HCT116 (cell line): ENCODE measurements around the gene TTC5. TPM values are rescaled to one million over a fixed set of nuclear protein-coding genes. Genes with fewer than 3 reads are reported as not detected.

Experiments used
- ATAC-seq: fragments of 200-7000 bp; cut with Tn5 transposase; 2 replicates; pipeline ENCODE4 v1.9.1; 2020; ENCODE audit warnings: mild to moderate bottlenecking, moderate library complexity
- BruUV-seq: library from RNA; stranded (reverse); fragments of 400-500 nt; replicated peaks from 2 replicates; lab custom pipeline; 2021; lab: Mats Ljungman, UMichigan
- CTCF ChIA-PET: fragments of 300-600 bp; sonication (Branson Sonifier 250); formaldehyde crosslinking; loops from one replicate; lab custom pipeline; 2021; ENCODE audit warnings: antibody characterized with exemption; lab: Charles Lee
- POLR2A ChIA-PET: fragments of 300-600, 350-600 bp; sonication (Branson Sonifier 250); formaldehyde crosslinking; loops from one replicate; lab custom pipeline; 2021; ENCODE audit warnings: antibody characterized with exemption; lab: Charles Lee
- RAD21 ChIA-PET, 2 experiments: fragments of 300-600 bp; sonication (Branson Sonifier 250); formaldehyde crosslinking; loops; one replicate each; lab custom pipeline; 2023; ENCODE audit warnings: low total read pairs in 2 of 2; ENCODE audit not compliant: uncharacterized antibody in 2 of 2, unreplicated experiment in 2 of 2, low non-redundant PET in 1 of 2; lab: Charles Lee
- DNase-seq: peaks from one replicate; pipeline ENCODE4 v3.0.0-alpha.2; 2010; ENCODE audit warnings: low read depth, low spot score
- H2AFZ ChIP-seq: fragments of 200-600 bp; shearing (Covaris generic), sonication (generic); 2 replicates; pipeline ENCODE4 v1.6.1; 2017; ENCODE audit warnings: low read depth, mixed run types, mixed read lengths, antibody characterized with exemption, low read length; ENCODE audit not compliant: poor library complexity, severe bottlenecking
- H3K27ac ChIP-seq: 2 replicates; pipeline ENCODE4 v1.5.1; 2012; ENCODE audit warnings: low read depth, low read length
- H3K27me3 ChIP-seq: fragments of 200-600 bp; sonication (generic); 2 replicates; pipeline ENCODE4 v1.6.1; 2016; ENCODE audit warnings: mixed run types, low read length, mixed read lengths; ENCODE audit not compliant: insufficient read depth
- H3K36me3 ChIP-seq, 2 experiments: fragments of 200-500 bp in 1 of 2; fragments of 200-600 bp in 1 of 2; sonication (Bioruptor generic) in 1 of 2; sonication (generic) in 1 of 2; 2 replicates each; pipeline versions ENCODE4 v1.5.1 to v1.6.1; 2014 to 2016; ENCODE audit warnings: low read length in 2 of 2, inconsistent platforms in 1 of 2, mixed read lengths in 1 of 2, mixed run types in 1 of 2; ENCODE audit not compliant: insufficient read depth in 2 of 2, control insufficient read depth in 1 of 2
- H3K4me1 ChIP-seq, 2 experiments: fragments of 200-600 bp in 1 of 2; sonication (generic) in 1 of 2; 2 replicates each; pipeline versions ENCODE4 v1.5.1 to v1.6.1; 2012 to 2017; ENCODE audit warnings: low read length in 2 of 2, inconsistent platforms in 1 of 2, mild to moderate bottlenecking in 1 of 2, mixed read lengths in 1 of 2, mixed run types in 1 of 2, moderate library complexity in 1 of 2; ENCODE audit not compliant: insufficient read depth in 2 of 2, control insufficient read depth in 1 of 2
- H3K4me2 ChIP-seq: fragments of 200-600 bp; sonication (generic); 2 replicates; pipeline ENCODE4 v1.6.1; 2017; ENCODE audit warnings: mixed run types, low read length, mixed read lengths
- H3K4me3 ChIP-seq, 2 experiments: fragments of 200-600 bp in 1 of 2; sonication (generic) in 1 of 2; replicated peaks in 1 of 2; 2 replicates each; pipeline ENCODE4 v1.5.1; 2011 to 2016; ENCODE audit warnings: low read length in 2 of 2, control low read depth in 1 of 2, low read depth in 1 of 2, mild to moderate bottlenecking in 1 of 2, mixed read lengths in 1 of 2, mixed run types in 1 of 2
- H3K79me2 ChIP-seq: fragments of 200-600 bp; sonication (generic); 2 replicates; pipeline ENCODE4 v1.6.1; 2017; ENCODE audit warnings: mild to moderate bottlenecking, mixed run types, low read length, moderate library complexity, mixed read lengths; ENCODE audit not compliant: insufficient read depth
- H3K9ac ChIP-seq: fragments of 200-600 bp; sonication (generic); 2 replicates; pipeline ENCODE4 v1.6.1; 2016; ENCODE audit warnings: low read length, mixed read lengths
- H3K9me2 ChIP-seq: fragments of 200-600 bp; sonication (generic), shearing (Covaris generic); 2 replicates; pipeline ENCODE4 v1.6.1; 2017; ENCODE audit warnings: mixed run types, mild to moderate bottlenecking, moderate library complexity; ENCODE audit not compliant: insufficient read depth
- H3K9me3 ChIP-seq, 2 experiments: fragments of 200-500 bp in 1 of 2; fragments of 200-600 bp in 1 of 2; sonication (Bioruptor generic) in 1 of 2; sonication (generic) in 1 of 2; 2 replicates each; pipeline ENCODE4 v1.6.1; 2014 to 2017; ENCODE audit warnings: low read length in 2 of 2, mixed read lengths in 2 of 2, inconsistent platforms in 1 of 2, low read depth in 1 of 2, mild to moderate bottlenecking in 1 of 2, mixed run types in 1 of 2, moderate library complexity in 1 of 2; ENCODE audit not compliant: control insufficient read depth in 1 of 2, insufficient read depth in 1 of 2
- H4K20me1 ChIP-seq: fragments of 200-600 bp; sonication (generic), shearing (Covaris generic); 2 replicates; pipeline ENCODE4 v1.6.1; 2017; ENCODE audit warnings: mixed run types, mild to moderate bottlenecking, moderate library complexity; ENCODE audit not compliant: insufficient read depth
- RAD21 ChIP-seq: IDR thresholded peaks from 2 replicates; pipeline ENCODE4 v1.6.1; 2012; ENCODE audit warnings: low read depth, mild to moderate bottlenecking
- intact Hi-C: fragments of 100-400 bp; cut with micrococcal nuclease; formaldehyde crosslinking; loops from 2 replicates; pipeline ENCODE4 v1.10.0; 2022
- total RNA-seq: library from RNA; stranded (reverse); gene quantifications from one replicate; pipeline ENCODE4 v1.2.1, GENCODE V29; 2021; ENCODE audit not compliant: unreplicated experiment
- TF ChIP-seq, protein P1 (sequence below), 3 experiments: fragments of 200-600 bp in 1 of 3; sonication (generic) in 1 of 3; IDR thresholded peaks in 2 of 3; conservative IDR thresholded peaks in 1 of 3; 2 replicates each; pipeline ENCODE4 v1.5.1; 2012 to 2017; ENCODE audit warnings: low read depth in 2 of 3, low read length in 2 of 3, antibody characterized with exemption in 1 of 3, borderline replicate concordance in 1 of 3, control low read depth in 1 of 3, mild to moderate bottlenecking in 1 of 3, mixed read lengths in 1 of 3, mixed run types in 1 of 3, moderate library complexity in 1 of 3; ENCODE audit not compliant: insufficient read depth in 1 of 3
- TF ChIP-seq, protein P2 (sequence below): IDR thresholded peaks from 2 replicates; pipeline ENCODE4 v1.6.1; 2012

The TTC5 gene
- total RNA-seq, 1 experiment from 2014 or later, result 23.3 TPM

DNA sequence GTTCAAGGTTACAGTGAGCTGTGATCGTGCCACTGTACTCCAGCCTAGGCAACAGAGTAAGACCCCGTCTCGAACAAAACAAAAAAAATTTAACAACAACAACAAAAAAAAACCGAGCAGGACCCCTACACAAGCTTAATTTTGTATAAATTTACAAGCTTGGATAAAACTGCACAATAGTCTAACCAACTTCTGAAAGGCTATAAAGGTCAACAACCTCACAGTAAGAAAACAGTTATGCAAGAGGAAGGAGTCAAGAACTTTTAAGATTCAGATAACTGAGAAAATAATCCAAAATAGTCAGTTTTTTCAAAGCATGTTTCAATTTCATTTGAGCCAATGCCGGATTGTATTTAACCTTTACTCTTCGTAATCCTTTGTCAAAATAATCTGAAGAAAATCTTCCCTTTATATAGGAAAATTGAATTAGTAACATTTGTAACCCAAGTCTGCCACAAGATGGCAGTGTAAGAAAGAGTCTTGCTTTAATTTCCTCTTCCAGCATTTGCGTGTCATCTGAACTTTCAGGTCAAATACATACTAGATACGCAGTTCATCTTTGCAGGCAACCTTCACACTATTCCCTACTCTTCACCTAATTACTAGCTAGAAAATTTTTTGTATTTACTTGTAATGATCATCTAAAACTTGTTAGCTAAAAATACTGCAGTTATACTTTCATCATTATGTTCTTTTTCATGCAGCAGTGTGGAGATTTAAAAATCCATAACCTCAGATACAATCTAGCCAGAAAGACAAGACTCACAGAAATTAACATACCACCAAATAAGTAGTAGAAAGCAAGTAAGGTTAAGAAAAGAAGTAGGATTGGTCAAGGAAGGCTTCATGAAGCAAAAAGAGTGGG lies 21.5 kb upstream of the TTC5 start:
- intact Hi-C loops, result loop anchor here (1.0 to 5.0 kb wide), 2 partner anchors 145 to 279 kb away; no protein-coding TSS in a partner anchor
- TF ChIP-seq, protein P1, sequence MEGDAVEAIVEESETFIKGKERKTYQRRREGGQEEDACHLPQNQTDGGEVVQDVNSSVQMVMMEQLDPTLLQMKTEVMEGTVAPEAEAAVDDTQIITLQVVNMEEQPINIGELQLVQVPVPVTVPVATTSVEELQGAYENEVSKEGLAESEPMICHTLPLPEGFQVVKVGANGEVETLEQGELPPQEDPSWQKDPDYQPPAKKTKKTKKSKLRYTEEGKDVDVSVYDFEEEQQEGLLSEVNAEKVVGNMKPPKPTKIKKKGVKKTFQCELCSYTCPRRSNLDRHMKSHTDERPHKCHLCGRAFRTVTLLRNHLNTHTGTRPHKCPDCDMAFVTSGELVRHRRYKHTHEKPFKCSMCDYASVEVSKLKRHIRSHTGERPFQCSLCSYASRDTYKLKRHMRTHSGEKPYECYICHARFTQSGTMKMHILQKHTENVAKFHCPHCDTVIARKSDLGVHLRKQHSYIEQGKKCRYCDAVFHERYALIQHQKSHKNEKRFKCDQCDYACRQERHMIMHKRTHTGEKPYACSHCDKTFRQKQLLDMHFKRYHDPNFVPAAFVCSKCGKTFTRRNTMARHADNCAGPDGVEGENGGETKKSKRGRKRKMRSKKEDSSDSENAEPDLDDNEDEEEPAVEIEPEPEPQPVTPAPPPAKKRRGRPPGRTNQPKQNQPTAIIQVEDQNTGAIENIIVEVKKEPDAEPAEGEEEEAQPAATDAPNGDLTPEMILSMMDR (IDR thresholded peaks at IDR 0.05 in 2 of 3, conservative IDR thresholded peaks at IDR 0.05 in 1 of 3; ENCODE audit: borderline replicate concordance in 1 of 3, insufficient read depth in 1 of 3, low read depth in 2 of 3, low read length in 2 of 3), result peak; percentile 51 to 79 (median 63); a peak in 5 of 6 replicates
- TF ChIP-seq, protein P2, sequence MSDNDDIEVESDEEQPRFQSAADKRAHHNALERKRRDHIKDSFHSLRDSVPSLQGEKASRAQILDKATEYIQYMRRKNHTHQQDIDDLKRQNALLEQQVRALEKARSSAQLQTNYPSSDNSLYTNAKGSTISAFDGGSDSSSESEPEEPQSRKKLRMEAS, result no peak
- TF ChIP-seq RAD21, result peak; percentile 73
- Histone ChIP-seq H3K9me2 (no peaks in the 10 kb centered on the region), H4K20me1 (peaks cover 6% of the 10 kb centered on the region; the same call in 1 of the 2 replicates), H3K79me2 (peaks cover 94% of the 10 kb centered on the region), H3K9me3 (no peaks in the 10 kb centered on the region), H3K4me1 (peaks cover 6 to 15% of the 10 kb centered on the region in 2 experiments; a peak in 3 of 4 replicates), H3K27ac (peak overlapping the region; percentile 31; the same call in 1 of the 2 replicates), H3K27me3 (no peaks in the 10 kb centered on the region), H2AFZ (no peak overlapping the region), H3K9ac (no peak overlapping the region), H3K4me3 (no peak overlapping the region), H3K4me2 (peak overlapping the region; percentile 3; the same call in 1 of the 2 replicates), H3K36me3 (peaks cover 44 to 62% of the 10 kb centered on the region in 2 experiments)
- BruUV-seq, result no TSS peak
- CTCF ChIA-PET, result interaction anchor here (0.8 to 2.7 kb wide), 9 partner anchors 11 to 286 kb away, joined by 3 to 20 read pairs (median 6); partner anchors contain the start of genes PARP2 and PIP4P1
- DNase-seq (peak; percentile 58), ATAC-seq (peak; percentile 61)
- POLR2A ChIA-PET, result interaction anchor here (1.6 to 3.0 kb wide), 2 partner anchors 16 to 142 kb away, joined by 4 to 23 read pairs; partner anchors contain the start of gene PARP2
- RAD21 ChIA-PET, result no interaction called here
